Measurements from ENCODE around the gene ALK.

GRCh38 chr2:29597035-29597434, 324.4 kb downstream of the ALK start:
- TF ChIP-seq CTCF (conservative IDR thresholded peaks at IDR 0.05; ENCODE audit: low read depth, low read length) (no peak), EZH2 (IDR thresholded peaks at IDR 0.05; ENCODE audit: borderline replicate concordance, low read depth, low read length, poor library complexity, severe bottlenecking) (no peak)

All from A673 (cell line).